Endothelial cell of umbilical vein (primary cell): ENCODE measurements around the gene GLRB.

ENCODE experiments used
- EZH2 ChIP-seq: IDR thresholded peaks from 2 replicates; pipeline ENCODE4 v1.6.1; 2012; ENCODE audit warnings: borderline replicate concordance, low read depth, mild to moderate bottlenecking, moderate library complexity, low read length, inconsistent platforms; ENCODE audit not compliant: severe bottlenecking
- POLR2A ChIP-seq: IDR thresholded peaks from 2 replicates; pipeline ENCODE4 v1.6.1; 2012; ENCODE audit warnings: low read depth, mild to moderate bottlenecking, control low read depth, low read length
- POLR2AphosphoS5 ChIP-seq: IDR thresholded peaks from 2 replicates; pipeline ENCODE4 v1.6.1; 2012; ENCODE audit warnings: low read depth, mild to moderate bottlenecking, control low read depth, low read length, moderate library complexity; ENCODE audit not compliant: insufficient read depth
- TF ChIP-seq, protein P1 (sequence below): IDR thresholded peaks from 2 replicates; pipeline ENCODE4 v1.6.1; 2011; ENCODE audit not compliant: insufficient read depth, insufficient read length
- TF ChIP-seq, protein P2 (sequence below), 2 donors: IDR thresholded peaks; 1 replicate in 1 of 2; 2 replicates in 1 of 2; pipeline ENCODE4 v1.5.1; 2011; ENCODE audit warnings: low read length in 2 of 2, mild to moderate bottlenecking in 2 of 2, moderate library complexity in 2 of 2, control low read depth in 1 of 2, inconsistent platforms in 1 of 2, low read depth in 1 of 2; ENCODE audit not compliant: insufficient read depth in 1 of 2; ENCODE audit errors: extremely low read depth in 1 of 2

DNA sequence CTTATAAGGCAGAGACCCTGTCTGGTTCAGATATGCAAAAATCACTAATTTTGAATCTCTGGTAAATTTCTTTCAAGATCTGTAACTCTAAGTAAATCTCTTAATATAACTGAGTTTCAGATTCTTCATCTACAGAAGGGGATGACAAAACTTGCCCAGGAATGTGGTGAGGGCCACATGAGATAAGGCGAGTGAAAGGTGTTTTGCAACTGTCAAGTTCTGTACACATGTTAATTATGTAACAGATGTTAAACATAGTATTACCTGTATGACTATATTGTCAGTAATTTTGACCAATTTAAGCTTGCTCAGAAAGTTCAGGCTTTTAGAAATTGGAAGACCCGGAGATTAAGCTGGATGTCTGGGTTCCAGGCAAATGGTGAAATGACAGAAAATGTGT lies 549 bp upstream of the GLRB start:
- TF ChIP-seq, protein P1, sequence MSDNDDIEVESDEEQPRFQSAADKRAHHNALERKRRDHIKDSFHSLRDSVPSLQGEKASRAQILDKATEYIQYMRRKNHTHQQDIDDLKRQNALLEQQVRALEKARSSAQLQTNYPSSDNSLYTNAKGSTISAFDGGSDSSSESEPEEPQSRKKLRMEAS, result no peak
- TF ChIP-seq, protein P2, sequence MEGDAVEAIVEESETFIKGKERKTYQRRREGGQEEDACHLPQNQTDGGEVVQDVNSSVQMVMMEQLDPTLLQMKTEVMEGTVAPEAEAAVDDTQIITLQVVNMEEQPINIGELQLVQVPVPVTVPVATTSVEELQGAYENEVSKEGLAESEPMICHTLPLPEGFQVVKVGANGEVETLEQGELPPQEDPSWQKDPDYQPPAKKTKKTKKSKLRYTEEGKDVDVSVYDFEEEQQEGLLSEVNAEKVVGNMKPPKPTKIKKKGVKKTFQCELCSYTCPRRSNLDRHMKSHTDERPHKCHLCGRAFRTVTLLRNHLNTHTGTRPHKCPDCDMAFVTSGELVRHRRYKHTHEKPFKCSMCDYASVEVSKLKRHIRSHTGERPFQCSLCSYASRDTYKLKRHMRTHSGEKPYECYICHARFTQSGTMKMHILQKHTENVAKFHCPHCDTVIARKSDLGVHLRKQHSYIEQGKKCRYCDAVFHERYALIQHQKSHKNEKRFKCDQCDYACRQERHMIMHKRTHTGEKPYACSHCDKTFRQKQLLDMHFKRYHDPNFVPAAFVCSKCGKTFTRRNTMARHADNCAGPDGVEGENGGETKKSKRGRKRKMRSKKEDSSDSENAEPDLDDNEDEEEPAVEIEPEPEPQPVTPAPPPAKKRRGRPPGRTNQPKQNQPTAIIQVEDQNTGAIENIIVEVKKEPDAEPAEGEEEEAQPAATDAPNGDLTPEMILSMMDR (IDR thresholded peaks at IDR 0.05; ENCODE audit: extremely low read depth in 1 of 2, insufficient read depth in 1 of 2, low read depth in 1 of 2, low read length in 2 of 2), result no peak
- TF ChIP-seq EZH2 (no peak), POLR2A (no peak), POLR2AphosphoS5 (no peak)
